ENCODE data around the gene TP53INP2. TPM values are rescaled to one million over a fixed set of nuclear protein-coding genes. Genes with fewer than 3 reads are reported as not detected.

Gene TP53INP2
- total and polyA plus RNA-seq, 2 of the 8 experiments (the other 6 are each of a cell fraction or from before 2014, with no cell fraction given): 2.4 to 4.8 TPM

- TF ChIP-seq RFX5 (IDR thresholded peaks at IDR 0.05; ENCODE audit: borderline replicate concordance, low read depth, low read length) (no peak), POLR2A (IDR thresholded peaks at IDR 0.05; ENCODE audit: control extremely low read depth in 1 of 2, low read depth in 2 of 2, low read length in 2 of 2) (no peak), EGR1 (IDR thresholded peaks at IDR 0.05; ENCODE audit: borderline replicate concordance, low read depth, low read length) (no peak), SIX5 (IDR thresholded peaks at IDR 0.05; ENCODE audit: low read depth, low read length) (no peak)
Observed at GRCh38 chr20:34716921-34717229, 12.7 kb downstream of the TP53INP2 start (continued).
